Left renal pelvis (tissue), 4 donors: ENCODE results near the gene PLCB1. TPM values are rescaled to one million over a fixed set of nuclear protein-coding genes. Genes with fewer than 3 reads are reported as not detected.

Source experiments
- DNase-seq, 4 donors: peaks; one replicate each; pipeline ENCODE4 v3.0.0-alpha.2; 2013; ENCODE audit warnings: low read depth in 4 of 4, low spot score in 3 of 4
- polyA plus RNA-seq, 4 donors: library from polyadenylated mRNA; unstranded; fragments of 120-200 nt; gene quantifications; one replicate each; pipeline ENCODE4 v1.2.1, GENCODE V29; 2013; ENCODE audit not compliant: insufficient read length in 4 of 4

The PLCB1 gene
- polyA plus RNA-seq, 4 donors = 23.0 to 66.7 (median 42.2) TPM

- DNase-seq = no peak
Measured at GRCh38 chr20:8234580-8234979, 102.5 kb downstream of the PLCB1 start.

GRCh38 chr20:8242066-8242465 lies 110.0 kb downstream of the PLCB1 start:
- DNase-seq = no peak

- peak in 2 of 4 donors; percentile 16 to 19 for DNase-seq
Measured at GRCh38 chr20:8242827-8243724, 111.0 kb downstream of the PLCB1 start.

GRCh38 chr20:8244637-8245036 lies 112.6 kb downstream of the PLCB1 start:
- peak in 1 of 4 donors; percentile 10 for DNase-seq

GRCh38 chr20:8246153-8246552 lies 114.1 kb downstream of the PLCB1 start:
- no peak for DNase-seq

- DNase-seq = no peak
Measured at GRCh38 chr20:8246716-8247115, 114.7 kb downstream of the PLCB1 start.

- DNase-seq = no peak
Measured at GRCh38 chr20:8248051-8248450, 116.0 kb downstream of the PLCB1 start.

- no peak for DNase-seq
Measured at GRCh38 chr20:8249634-8250033, 117.6 kb downstream of the PLCB1 start.

- no peak for DNase-seq
Measured at GRCh38 chr20:8250539-8251200, 118.6 kb downstream of the PLCB1 start.

- no peak for DNase-seq
Measured at GRCh38 chr20:8251201-8251575, 119.1 kb downstream of the PLCB1 start.

- no peak for DNase-seq
Measured at GRCh38 chr20:8254911-8255582, 123.0 kb downstream of the PLCB1 start.

GRCh38 chr20:8255945-8256632 lies 124.0 kb downstream of the PLCB1 start:
- no peak for DNase-seq

GRCh38 chr20:8260837-8261251 lies 128.8 kb downstream of the PLCB1 start:
- DNase-seq = no peak

- DNase-seq = no peak
Measured at GRCh38 chr20:8262721-8263120, 130.7 kb downstream of the PLCB1 start.

GRCh38 chr20:8265588-8265987 lies 133.5 kb downstream of the PLCB1 start:
- DNase-seq = no peak

GRCh38 chr20:8267009-8267408 lies 134.9 kb downstream of the PLCB1 start:
- no peak for DNase-seq

- DNase-seq = no peak
Measured at GRCh38 chr20:8271727-8272126, 139.7 kb downstream of the PLCB1 start.

- DNase-seq = no peak
Measured at GRCh38 chr20:8272766-8273165, 140.7 kb downstream of the PLCB1 start.

- no peak for DNase-seq
Measured at GRCh38 chr20:8284902-8285301, 152.8 kb downstream of the PLCB1 start.

- DNase-seq = no peak
Measured at GRCh38 chr20:8287340-8287739, 155.3 kb downstream of the PLCB1 start.

- no peak for DNase-seq
Measured at GRCh38 chr20:8291200-8291599, 159.1 kb downstream of the PLCB1 start.
